Liver (tissue), 3 donors: ENCODE measurements around the gene KARS1.

ENCODE experiments used
- FOXA1 ChIP-seq: IDR thresholded peaks from 2 replicates; pipeline ENCODE4 v1.6.1; 2016; ENCODE audit warnings: antibody characterized with exemption
- JUND ChIP-seq, 2 donors: IDR thresholded peaks; 2 replicates each; pipeline ENCODE4 v1.6.1; 2016; ENCODE audit warnings: antibody characterized with exemption in 2 of 2
- MAX ChIP-seq: IDR thresholded peaks from 2 replicates; pipeline ENCODE4 v1.6.1; 2016; ENCODE audit warnings: antibody characterized with exemption
- NR2F2 ChIP-seq: IDR thresholded peaks from 2 replicates; pipeline ENCODE4 v1.6.1; 2016; ENCODE audit warnings: antibody characterized with exemption
- RAD21 ChIP-seq, 2 donors: IDR thresholded peaks; 2 replicates each; pipeline ENCODE4 v1.6.1; 2016; ENCODE audit warnings: antibody characterized with exemption in 2 of 2, mild to moderate bottlenecking in 2 of 2
- RXRA ChIP-seq, 2 donors: IDR thresholded peaks; 2 replicates each; pipeline ENCODE4 v1.6.1; 2017 to 2018; ENCODE audit warnings: antibody characterized with exemption in 2 of 2, mild to moderate bottlenecking in 1 of 2
- SP1 ChIP-seq: IDR thresholded peaks from 2 replicates; pipeline ENCODE4 v1.6.1; 2018; ENCODE audit warnings: antibody characterized with exemption, mild to moderate bottlenecking
- YY1 ChIP-seq: IDR thresholded peaks from 2 replicates; pipeline ENCODE4 v1.6.1; 2016; ENCODE audit warnings: antibody characterized with exemption, mild to moderate bottlenecking
- TF ChIP-seq, protein P1 (sequence below): fragments of 150-350 bp; IDR thresholded peaks from 2 replicates; pipeline ENCODE4 v1.5.1; 2017; ENCODE audit warnings: improper control_type of control experiment, low read depth, low read length; ENCODE audit not compliant: missing input control
- TF ChIP-seq, protein P2 (sequence below): IDR thresholded peaks from 2 replicates; pipeline ENCODE4 v1.6.1; 2016; ENCODE audit warnings: antibody characterized with exemption, mild to moderate bottlenecking
- TF ChIP-seq, protein P3 (sequence below): IDR thresholded peaks from 2 replicates; pipeline ENCODE4 v1.6.1; 2016; ENCODE audit warnings: antibody characterized with exemption
- donor health status: healthy.
- donor health status: healthy.

GRCh38 chr16:75629132-75629531 lies 18.3 kb downstream of the KARS1 start:
- TF ChIP-seq RXRA (IDR thresholded peaks at IDR 0.05) = no peak
- TF ChIP-seq MAX = no peak
- TF ChIP-seq, protein P1, sequence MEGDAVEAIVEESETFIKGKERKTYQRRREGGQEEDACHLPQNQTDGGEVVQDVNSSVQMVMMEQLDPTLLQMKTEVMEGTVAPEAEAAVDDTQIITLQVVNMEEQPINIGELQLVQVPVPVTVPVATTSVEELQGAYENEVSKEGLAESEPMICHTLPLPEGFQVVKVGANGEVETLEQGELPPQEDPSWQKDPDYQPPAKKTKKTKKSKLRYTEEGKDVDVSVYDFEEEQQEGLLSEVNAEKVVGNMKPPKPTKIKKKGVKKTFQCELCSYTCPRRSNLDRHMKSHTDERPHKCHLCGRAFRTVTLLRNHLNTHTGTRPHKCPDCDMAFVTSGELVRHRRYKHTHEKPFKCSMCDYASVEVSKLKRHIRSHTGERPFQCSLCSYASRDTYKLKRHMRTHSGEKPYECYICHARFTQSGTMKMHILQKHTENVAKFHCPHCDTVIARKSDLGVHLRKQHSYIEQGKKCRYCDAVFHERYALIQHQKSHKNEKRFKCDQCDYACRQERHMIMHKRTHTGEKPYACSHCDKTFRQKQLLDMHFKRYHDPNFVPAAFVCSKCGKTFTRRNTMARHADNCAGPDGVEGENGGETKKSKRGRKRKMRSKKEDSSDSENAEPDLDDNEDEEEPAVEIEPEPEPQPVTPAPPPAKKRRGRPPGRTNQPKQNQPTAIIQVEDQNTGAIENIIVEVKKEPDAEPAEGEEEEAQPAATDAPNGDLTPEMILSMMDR = no peak
- TF ChIP-seq, protein P2, sequence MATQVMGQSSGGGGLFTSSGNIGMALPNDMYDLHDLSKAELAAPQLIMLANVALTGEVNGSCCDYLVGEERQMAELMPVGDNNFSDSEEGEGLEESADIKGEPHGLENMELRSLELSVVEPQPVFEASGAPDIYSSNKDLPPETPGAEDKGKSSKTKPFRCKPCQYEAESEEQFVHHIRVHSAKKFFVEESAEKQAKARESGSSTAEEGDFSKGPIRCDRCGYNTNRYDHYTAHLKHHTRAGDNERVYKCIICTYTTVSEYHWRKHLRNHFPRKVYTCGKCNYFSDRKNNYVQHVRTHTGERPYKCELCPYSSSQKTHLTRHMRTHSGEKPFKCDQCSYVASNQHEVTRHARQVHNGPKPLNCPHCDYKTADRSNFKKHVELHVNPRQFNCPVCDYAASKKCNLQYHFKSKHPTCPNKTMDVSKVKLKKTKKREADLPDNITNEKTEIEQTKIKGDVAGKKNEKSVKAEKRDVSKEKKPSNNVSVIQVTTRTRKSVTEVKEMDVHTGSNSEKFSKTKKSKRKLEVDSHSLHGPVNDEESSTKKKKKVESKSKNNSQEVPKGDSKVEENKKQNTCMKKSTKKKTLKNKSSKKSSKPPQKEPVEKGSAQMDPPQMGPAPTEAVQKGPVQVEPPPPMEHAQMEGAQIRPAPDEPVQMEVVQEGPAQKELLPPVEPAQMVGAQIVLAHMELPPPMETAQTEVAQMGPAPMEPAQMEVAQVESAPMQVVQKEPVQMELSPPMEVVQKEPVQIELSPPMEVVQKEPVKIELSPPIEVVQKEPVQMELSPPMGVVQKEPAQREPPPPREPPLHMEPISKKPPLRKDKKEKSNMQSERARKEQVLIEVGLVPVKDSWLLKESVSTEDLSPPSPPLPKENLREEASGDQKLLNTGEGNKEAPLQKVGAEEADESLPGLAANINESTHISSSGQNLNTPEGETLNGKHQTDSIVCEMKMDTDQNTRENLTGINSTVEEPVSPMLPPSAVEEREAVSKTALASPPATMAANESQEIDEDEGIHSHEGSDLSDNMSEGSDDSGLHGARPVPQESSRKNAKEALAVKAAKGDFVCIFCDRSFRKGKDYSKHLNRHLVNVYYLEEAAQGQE = no peak
- TF ChIP-seq FOXA1 = no peak
- TF ChIP-seq YY1 = no peak
- TF ChIP-seq, protein P3, sequence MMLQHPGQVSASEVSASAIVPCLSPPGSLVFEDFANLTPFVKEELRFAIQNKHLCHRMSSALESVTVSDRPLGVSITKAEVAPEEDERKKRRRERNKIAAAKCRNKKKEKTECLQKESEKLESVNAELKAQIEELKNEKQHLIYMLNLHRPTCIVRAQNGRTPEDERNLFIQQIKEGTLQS = no peak
- TF ChIP-seq RAD21 (IDR thresholded peaks at IDR 0.05) = no peak
- no peak for TF ChIP-seq NR2F2
- TF ChIP-seq SP1 = no peak
- no peak for TF ChIP-seq JUND (IDR thresholded peaks at IDR 0.05)
